Endothelial cell of umbilical vein (primary cell): Measurements from ENCODE around the gene SH3GL1. TPM values are rescaled to one million over a fixed set of nuclear protein-coding genes. Genes with fewer than 3 reads are reported as not detected.

Experiments
- BruUV-seq: library from RNA; stranded (reverse); fragments of 400-500 nt; replicated peaks from 2 replicates; lab custom pipeline; 2021; lab: Mats Ljungman, UMichigan
- CTCF ChIA-PET: fragments of 300-600, 350-600 bp; sonication (Branson Sonifier 250); formaldehyde crosslinking; loops from one replicate; lab custom pipeline; 2021; ENCODE audit warnings: antibody characterized with exemption, inconsistent platforms; lab: Charles Lee
- POLR2A ChIA-PET: fragments of 300-600, 350-600 bp; sonication (Branson Sonifier 250); formaldehyde crosslinking; loops from one replicate; lab custom pipeline; 2021; ENCODE audit warnings: antibody characterized with exemption, inconsistent platforms; lab: Charles Lee
- DNase-seq: peaks from one replicate; pipeline ENCODE4 v3.0.0-alpha.2; 2011; ENCODE audit warnings: low read depth, low spot score
- FAIRE-seq: peaks from 2 replicates; lab custom pipeline; 2011; peaks lifted over from hg19 to GRCh38; lab: Jason Lieb, UNC
- H2AFZ ChIP-seq: 2 replicates; pipeline ENCODE4 v1.6.0; 2012; ENCODE audit warnings: low read depth, low read length, control low read depth, inconsistent platforms
- H3K27ac ChIP-seq: 2 replicates; pipeline ENCODE4 v1.5.1; 2011; ENCODE audit warnings: low read depth, mild to moderate bottlenecking, control low read depth, low read length, moderate library complexity; ENCODE audit not compliant: insufficient read depth
- H3K27me3 ChIP-seq, 2 experiments: 2 replicates each; pipeline versions ENCODE4 v1.6.0 to v1.6.1; 2011; ENCODE audit warnings: low read length in 2 of 2, mixed read lengths in 1 of 2; ENCODE audit not compliant: control insufficient read depth in 2 of 2, insufficient read depth in 2 of 2
- H3K36me3 ChIP-seq, 2 experiments: 2 replicates in 1 of 2; 3 replicates in 1 of 2; pipeline ENCODE4 v1.5.1; 2011; ENCODE audit warnings: low read length in 2 of 2, mild to moderate bottlenecking in 1 of 2, moderate library complexity in 1 of 2; ENCODE audit not compliant: control insufficient read depth in 2 of 2, insufficient read depth in 2 of 2; ENCODE audit errors: extremely low read depth in 1 of 2
- H3K4me1 ChIP-seq: 3 replicates; pipeline ENCODE4 v1.5.1; 2011; ENCODE audit warnings: mild to moderate bottlenecking, low read length; ENCODE audit not compliant: control insufficient read depth, insufficient read depth; ENCODE audit errors: extremely low read depth
- H3K4me2 ChIP-seq: 2 replicates; pipeline ENCODE4 v1.6.1; 2011; ENCODE audit warnings: low read length, control low read depth, mixed read lengths; ENCODE audit not compliant: insufficient read depth
- H3K4me3 ChIP-seq, 3 experiments: fragments of 200-600 bp in 1 of 3; sonication (generic), shearing (Covaris generic) in 1 of 3; replicated peaks in 1 of 3; 2 replicates each; pipeline ENCODE4 v1.5.1; 2011 to 2016; ENCODE audit warnings: control low read depth in 3 of 3, low read length in 3 of 3, mild to moderate bottlenecking in 2 of 3, inconsistent platforms in 1 of 3, low read depth in 1 of 3, moderate library complexity in 1 of 3; ENCODE audit not compliant: insufficient read depth in 1 of 3
- H3K79me2 ChIP-seq: 2 replicates; pipeline ENCODE4 v1.6.0; 2012; ENCODE audit warnings: low read length, inconsistent platforms; ENCODE audit not compliant: control insufficient read depth, insufficient read depth
- H3K9ac ChIP-seq: replicated peaks from 2 replicates; pipeline ENCODE3; 2011; ENCODE audit warnings: low read length, control low read depth; ENCODE audit not compliant: insufficient read depth; ENCODE audit errors: extremely low read depth
- H3K9me1 ChIP-seq: replicated peaks from 3 replicates; pipeline ENCODE4 v1.6.0; 2011; ENCODE audit warnings: mild to moderate bottlenecking, low read length; ENCODE audit not compliant: control insufficient read depth, insufficient read depth; ENCODE audit errors: extremely low read depth
- H3K9me3 ChIP-seq: replicated peaks from 2 replicates; pipeline ENCODE4 v1.5.1; 2012; ENCODE audit warnings: low read length, inconsistent platforms; ENCODE audit not compliant: control insufficient read depth, insufficient read depth
- H4K20me1 ChIP-seq: replicated peaks from 2 replicates; pipeline ENCODE3; 2011; ENCODE audit warnings: mild to moderate bottlenecking, low read length; ENCODE audit not compliant: control insufficient read depth, insufficient read depth; ENCODE audit errors: extremely low read depth
- CTCF ChIP-seq, 2 donors: IDR thresholded peaks; 1 replicate in 1 of 2; 2 replicates in 1 of 2; pipeline ENCODE4 v1.5.1; 2011; ENCODE audit warnings: low read length in 2 of 2, mild to moderate bottlenecking in 2 of 2, moderate library complexity in 2 of 2, control low read depth in 1 of 2, inconsistent platforms in 1 of 2, low read depth in 1 of 2; ENCODE audit not compliant: insufficient read depth in 1 of 2; ENCODE audit errors: extremely low read depth in 1 of 2
- EZH2 ChIP-seq: IDR thresholded peaks from 2 replicates; pipeline ENCODE4 v1.6.1; 2012; ENCODE audit warnings: borderline replicate concordance, low read depth, mild to moderate bottlenecking, moderate library complexity, low read length, inconsistent platforms; ENCODE audit not compliant: severe bottlenecking
- FOS ChIP-seq: IDR thresholded peaks from 2 replicates; pipeline ENCODE4 v1.6.1; 2011; ENCODE audit warnings: mild to moderate bottlenecking, low read length, moderate library complexity, borderline replicate concordance; ENCODE audit not compliant: insufficient read depth
- GATA2 ChIP-seq: IDR thresholded peaks from 2 replicates; pipeline ENCODE4 v1.7.0; 2011; ENCODE audit warnings: low read depth, mild to moderate bottlenecking, moderate library complexity, mixed read lengths, low read length; ENCODE audit not compliant: insufficient read length, insufficient read depth
- JUN ChIP-seq: IDR thresholded peaks from 2 replicates; pipeline ENCODE4 v1.6.1; 2011; ENCODE audit warnings: borderline replicate concordance, low read depth; ENCODE audit not compliant: insufficient read length, insufficient read depth
- MYC ChIP-seq: IDR thresholded peaks from one replicate; pipeline ENCODE4 v1.6.1; 2011; ENCODE audit warnings: mild to moderate bottlenecking, low read depth, low read length
- POLR2A ChIP-seq: IDR thresholded peaks from 2 replicates; pipeline ENCODE4 v1.6.1; 2012; ENCODE audit warnings: low read depth, mild to moderate bottlenecking, control low read depth, low read length
- POLR2AphosphoS5 ChIP-seq: IDR thresholded peaks from 2 replicates; pipeline ENCODE4 v1.6.1; 2012; ENCODE audit warnings: low read depth, mild to moderate bottlenecking, control low read depth, low read length, moderate library complexity; ENCODE audit not compliant: insufficient read depth
- dilution Hi-C: fragments of 300-500 bp; cut with MboI; formaldehyde crosslinking; loops from one replicate; pipeline ENCODE4 v1.15.0; 2019; ENCODE audit warnings: low sequenced_read_pairs; ENCODE audit not compliant: extremely low pct_ligation_motif_present
- intact Hi-C: fragments of 100-400 bp; cut with micrococcal nuclease; formaldehyde crosslinking; loops from one replicate; pipeline ENCODE4 v1.10.0; 2022
- polyA plus RNA-seq, 4 experiments: library from polyadenylated mRNA; depleted of rRNA in 3 of 4; stranded (reverse) in 3 of 4; unstranded in 1 of 4; fragments of >200 nt; gene quantifications; 2 replicates each; pipeline versions ENCODE4 v1.2.1 to v1.2.3, GENCODE V29; 2011 to 2012; ENCODE audit warnings: missing spikeins in 1 of 4
- total RNA-seq: library from RNA; stranded (reverse); gene quantifications from 2 replicates; pipeline ENCODE4 v1.2.3, GENCODE V29; 2021
- TF ChIP-seq, protein P1 (sequence below): IDR thresholded peaks from 2 replicates; pipeline ENCODE4 v1.6.1; 2011; ENCODE audit not compliant: insufficient read depth, insufficient read length

The SH3GL1 gene
- total and polyA plus RNA-seq, 2 donors (not counting 3 experiments of a cell fraction or from before 2014, with no cell fraction given): 143 to 145 TPM

DNA sequence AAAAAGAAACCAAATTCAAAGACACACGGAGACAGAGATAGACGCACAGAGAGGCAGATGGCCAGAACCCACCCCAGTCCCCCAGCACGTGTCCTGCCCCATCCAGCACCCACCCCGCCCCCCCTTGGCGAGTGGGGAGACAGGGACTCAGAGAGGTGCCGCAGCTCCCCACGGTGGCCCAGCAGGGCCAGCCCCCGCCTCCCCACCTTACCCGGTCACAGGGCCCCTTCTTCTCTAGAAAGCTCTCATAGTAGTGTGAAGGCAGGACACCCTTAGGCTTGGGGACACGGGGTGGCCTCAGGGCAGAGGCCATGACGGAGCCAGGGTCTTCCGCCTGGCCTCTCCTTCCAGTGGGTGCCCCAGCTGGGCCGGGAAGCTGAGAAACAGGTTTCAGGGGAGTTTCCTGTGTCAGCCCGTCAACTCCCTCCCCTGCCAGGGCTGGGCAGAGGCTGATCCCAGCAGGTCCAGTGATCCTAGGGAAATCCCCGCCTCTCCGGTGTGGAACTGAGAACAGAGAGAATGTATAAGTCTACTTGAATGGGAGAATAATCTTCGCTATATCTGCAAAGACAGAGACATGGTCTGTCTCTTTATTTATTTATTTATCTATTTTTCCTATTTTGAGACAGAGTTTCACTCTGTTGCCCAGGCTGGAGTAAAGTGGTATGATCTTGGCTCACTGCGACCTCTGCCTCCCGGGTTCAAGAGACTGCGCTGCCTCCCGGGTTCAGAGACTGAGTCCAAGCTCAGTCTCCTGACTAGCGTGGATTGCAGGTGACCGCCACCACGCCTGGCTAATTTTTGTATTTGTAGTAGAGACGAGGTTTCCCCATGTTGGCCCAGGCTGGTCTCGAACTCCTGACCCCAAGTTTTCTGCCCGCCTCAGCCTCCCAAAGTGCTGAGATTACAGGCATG is 61.6 kb downstream of the SH3GL1 start, which contains the start of gene STAP2:
Gene STAP2, minus strand, starts transcription at position 387 of the 915 bp plus-strand sequence. Its CDS starts 74 bp downstream, at position 313.
- Histone ChIP-seq H3K4me3 (peak within 1 kb of the TSS; percentile 14 to 45 (median 24)), H3K9ac (peak within 1 kb of the TSS; percentile 49), H3K27ac (no peak within 1 kb of the TSS), H3K36me3 (no peaks in the 10 kb centered on the region), H4K20me1 (no peaks in the 10 kb centered on the region), H3K4me2 (peak within 1 kb of the TSS; percentile 73), H3K9me1 (no peaks in the 10 kb centered on the region), H3K27me3 (no peaks in the 10 kb centered on the region), H3K4me1 (peaks cover 9% of the 10 kb centered on the region), H3K79me2 (no peaks in the 10 kb centered on the region), H3K9me3 (no peaks in the 10 kb centered on the region), H2AFZ (peak within 1 kb of the TSS; percentile 40)
- no TSS peak for BruUV-seq
- intact Hi-C loops (no loop called here), dilution Hi-C loops (no loop called here)
- DNase-seq (peak; percentile 36), FAIRE-seq (peak; percentile 83)
- TF ChIP-seq, protein P1, sequence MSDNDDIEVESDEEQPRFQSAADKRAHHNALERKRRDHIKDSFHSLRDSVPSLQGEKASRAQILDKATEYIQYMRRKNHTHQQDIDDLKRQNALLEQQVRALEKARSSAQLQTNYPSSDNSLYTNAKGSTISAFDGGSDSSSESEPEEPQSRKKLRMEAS: no peak
- no peak for TF ChIP-seq FOS
- no peak for TF ChIP-seq GATA2
- TF ChIP-seq POLR2AphosphoS5: no peak
- no peak for TF ChIP-seq EZH2
- TF ChIP-seq MYC: no peak
- TF ChIP-seq POLR2A: no peak
- TF ChIP-seq CTCF (IDR thresholded peaks at IDR 0.05; ENCODE audit: extremely low read depth in 1 of 2, insufficient read depth in 1 of 2, low read depth in 1 of 2, low read length in 2 of 2): no peak
- TF ChIP-seq JUN: no peak
- POLR2A ChIA-PET: no interaction called here
- CTCF ChIA-PET: interaction anchor here (0.8 to 1.8 kb wide), 5 partner anchors 14 to 199 kb away, joined by 3 to 6 read pairs (median 3); no protein-coding TSS in a partner anchor
